ENCODE results near the gene DNAJC25.

Gene DNAJC25

GRCh38 chr9:111661802-111662521 is 30.8 kb downstream of the DNAJC25 start (continued):
- no peak for TF ChIP-seq KLF17 (tag by site-specific recombination; IDR thresholded peaks at IDR 0.05)
- TF ChIP-seq ZNF398 (tag by site-specific recombination; IDR thresholded peaks at IDR 0.05) = no peak; the same call in 1 of the 2 replicates
- TF ChIP-seq ZBTB7A (tag by site-specific recombination; IDR thresholded peaks at IDR 0.05; ENCODE audit: low read depth) = no peak
- no peak for TF ChIP-seq ZNF211 (tag by site-specific recombination; IDR thresholded peaks at IDR 0.05; ENCODE audit: low read depth)
- no peak for TF ChIP-seq KLF10 (tag by site-specific recombination; IDR thresholded peaks at IDR 0.05)
- no peak for TF ChIP-seq ZNF311 (tag by site-specific recombination; IDR thresholded peaks at IDR 0.05; ENCODE audit: borderline replicate concordance)
- TF ChIP-seq ZNF473 (tag by site-specific recombination; IDR thresholded peaks at IDR 0.05) = no peak
- TF ChIP-seq ZNF16 (tag by site-specific recombination; IDR thresholded peaks at IDR 0.05; ENCODE audit: low read depth) = no peak
- TF ChIP-seq ZNF580 (tag by site-specific recombination; IDR thresholded peaks at IDR 0.05) = no peak
- no peak for TF ChIP-seq PRDM4 (tag by site-specific recombination; IDR thresholded peaks at IDR 0.05)
- TF ChIP-seq PRDM10 (tag by site-specific recombination; IDR thresholded peaks at IDR 0.05) = no peak

- Histone ChIP-seq H3K4me3 (ENCODE audit: low read depth, low read length) (peak overlapping the region; percentile 78), H3K27ac (ENCODE audit: extremely low read depth, low read depth, low read length) (no peak overlapping the region), H3K9me3 (ENCODE audit: control insufficient read depth, insufficient read depth, low read depth, low read length) (no peaks in the 10 kb centered on the region), H3K4me1 (ENCODE audit: control insufficient read depth, insufficient read depth, low read length) (no peaks in the 10 kb centered on the region; the same call in 1 of the 2 replicates), H3K36me3 (ENCODE audit: control insufficient read depth in 2 of 2, insufficient read depth in 1 of 2, low read length in 2 of 2) (peaks cover 0 to 25% of the 10 kb centered on the region in 2 experiments; a peak in 2 of 3 replicates)
- ChIA-PET POLR2A (interaction anchor here (1.3 to 2.5 kb wide), 3 partner anchors 14 to 32 kb away, joined by 4 to 8 read pairs (median 7); partner anchors contain the start of gene DNAJC25), CTCF (interaction anchor here (0.8 to 2.5 kb wide), 2 partner anchors 28 to 64 kb away, joined by 3 to 7 read pairs; no protein-coding TSS in a partner anchor)
- TF ChIP-seq ZNF530 (tag by site-specific recombination; IDR thresholded peaks at IDR 0.05; ENCODE audit: low read depth) = no peak
- TF ChIP-seq ZNF24 (tag by site-specific recombination; IDR thresholded peaks at IDR 0.05) = no peak
- peak; percentile 80 for TF ChIP-seq ZNF341 (tag by site-specific recombination; IDR thresholded peaks at IDR 0.05; ENCODE audit: low read depth)
These were observed 31.6 kb downstream of the DNAJC25 start for GRCh38 chr9:111662576-111663300.

Measured in HEK293 (cell line).